H1 (cell line): ENCODE data around the gene SCAPER. TPM values are rescaled to one million over a fixed set of nuclear protein-coding genes. Genes with fewer than 3 reads are reported as not detected.

ENCODE experiments used
- CTCF ChIA-PET: fragments of 300-600 bp; sonication (Branson Sonifier 250); formaldehyde crosslinking; loops from one replicate; lab custom pipeline; 2021; ENCODE audit not compliant: partially characterized antibody; lab: Charles Lee
- POLR2A ChIA-PET: fragments of 300-600 bp; sonication (Branson Sonifier 250); formaldehyde crosslinking; loops from one replicate; lab custom pipeline; 2021; ENCODE audit warnings: inconsistent platforms; ENCODE audit not compliant: partially characterized antibody; lab: Charles Lee
- DNase-seq, 2 experiments: peaks; one replicate each; pipeline versions ENCODE4 v3.0.0 to v3.0.0-alpha.2; 2010 to 2022; ENCODE audit warnings: low spot score in 2 of 2, low read depth in 1 of 2, mixed read lengths in 1 of 2
- FAIRE-seq: peaks from 2 replicates; lab custom pipeline; 2011; peaks lifted over from hg19 to GRCh38; lab: Jason Lieb, UNC
- H2AFZ ChIP-seq: 2 replicates; pipeline ENCODE4 v1.8.1; 2012; ENCODE audit warnings: low read length, inconsistent platforms
- H2AK5ac ChIP-seq: 2 replicates; pipeline ENCODE4 v1.6.1; 2013; ENCODE audit warnings: low read depth, low read length
- H2BK120ac ChIP-seq: replicated peaks from 2 replicates; pipeline ENCODE3; 2013; ENCODE audit warnings: low read depth, low read length, inconsistent platforms
- H2BK12ac ChIP-seq: 2 replicates; pipeline ENCODE4 v1.6.1; 2013; ENCODE audit warnings: low read depth, low read length
- H2BK15ac ChIP-seq: 2 replicates; pipeline ENCODE4 v1.6.1; 2013; ENCODE audit warnings: low read length
- H2BK20ac ChIP-seq: 2 replicates; pipeline ENCODE4 v1.6.1; 2013; ENCODE audit warnings: low read length
- H2BK5ac ChIP-seq: 2 replicates; pipeline ENCODE4 v1.6.1; 2013; ENCODE audit warnings: low read depth, low read length
- H3K14ac ChIP-seq: 2 replicates; pipeline ENCODE4 v1.6.1; 2013; ENCODE audit warnings: inconsistent platforms; ENCODE audit not compliant: insufficient read length
- H3K18ac ChIP-seq: 2 replicates; pipeline ENCODE4 v1.6.1; 2013; ENCODE audit warnings: low read length; ENCODE audit errors: extremely low read depth
- H3K23ac ChIP-seq: 2 replicates; pipeline ENCODE4 v1.6.1; 2013; ENCODE audit warnings: inconsistent platforms; ENCODE audit not compliant: insufficient read length
- H3K23me2 ChIP-seq: 2 replicates; pipeline ENCODE4 v1.6.1; 2013; ENCODE audit warnings: low read depth, low read length
- H3K27ac ChIP-seq: 2 replicates; pipeline ENCODE4 v1.6.1; 2011; ENCODE audit warnings: low read depth, low read length, inconsistent platforms
- H3K27me3 ChIP-seq, 4 experiments: replicated peaks in 1 of 4; 1 replicate in 1 of 4; 2 replicates in 3 of 4; pipeline versions ENCODE4 v1.6.1 to v1.8.1; 2011 to 2013; ENCODE audit warnings: low read length in 3 of 4, mild to moderate bottlenecking in 3 of 4, inconsistent platforms in 2 of 4, mixed read lengths in 2 of 4, moderate library complexity in 1 of 4; ENCODE audit not compliant: control insufficient read depth in 3 of 4, insufficient read depth in 3 of 4; ENCODE audit errors: extremely low read depth in 1 of 4
- H3K36me3 ChIP-seq, 4 experiments: 2 replicates each; pipeline versions ENCODE4 v1.6.1 to v1.8.1; 2011 to 2013; ENCODE audit warnings: mild to moderate bottlenecking in 4 of 4, low read length in 3 of 4, moderate library complexity in 2 of 4, control low read depth in 1 of 4, inconsistent platforms in 1 of 4; ENCODE audit not compliant: insufficient read depth in 4 of 4, control insufficient read depth in 2 of 4
- H3K4ac ChIP-seq: replicated peaks from 2 replicates; pipeline ENCODE3; 2013; ENCODE audit warnings: low read length, low read depth, mixed read lengths, inconsistent platforms; ENCODE audit not compliant: insufficient read length
- H3K4me1 ChIP-seq, 4 experiments: replicated peaks in 1 of 4; 1 replicate in 1 of 4; 2 replicates in 3 of 4; pipeline versions ENCODE4 v1.6.1 to v1.8.1; 2011 to 2013; ENCODE audit warnings: low read length in 3 of 4, inconsistent platforms in 2 of 4, mixed read lengths in 1 of 4; ENCODE audit not compliant: insufficient read depth in 4 of 4, control insufficient read depth in 3 of 4
- H3K4me2 ChIP-seq, 2 experiments: 2 replicates each; pipeline versions ENCODE4 v1.6.1 to v1.8.1; 2011 to 2013; ENCODE audit warnings: low read depth in 2 of 2, low read length in 2 of 2, control low read depth in 1 of 2, inconsistent platforms in 1 of 2, mild to moderate bottlenecking in 1 of 2; ENCODE audit not compliant: insufficient read depth in 1 of 2
- H3K4me3 ChIP-seq, 4 experiments: fragments of 200-600, 300-600 bp in 1 of 4; sonication (generic), shearing (Covaris generic), sonication (Bioruptor Twin) in 1 of 4; 2 replicates each; pipeline versions ENCODE4 v1.5.1 to v1.8.1; 2011 to 2016; ENCODE audit warnings: low read length in 4 of 4, low read depth in 3 of 4, control low read depth in 2 of 4, inconsistent platforms in 2 of 4, mild to moderate bottlenecking in 2 of 4, mixed read lengths in 1 of 4, moderate library complexity in 1 of 4; ENCODE audit not compliant: insufficient read depth in 2 of 4; ENCODE audit errors: extremely low read depth in 1 of 4
- H3K56ac ChIP-seq: replicated peaks from 2 replicates; pipeline ENCODE3; 2013; ENCODE audit warnings: low read depth, mild to moderate bottlenecking, mixed read lengths, low read length, inconsistent platforms; ENCODE audit not compliant: insufficient read length
- H3K79me1 ChIP-seq: 2 replicates; pipeline ENCODE4 v1.6.1; 2013; ENCODE audit warnings: low read depth, low read length, control low read depth
- H3K79me2 ChIP-seq, 2 experiments: 2 replicates each; pipeline versions ENCODE4 v1.6.1 to v1.8.1; 2012 to 2013; ENCODE audit warnings: low read length in 2 of 2, mild to moderate bottlenecking in 2 of 2, inconsistent platforms in 1 of 2; ENCODE audit not compliant: insufficient read depth in 2 of 2, control insufficient read depth in 1 of 2
- H3K9ac ChIP-seq, 4 experiments: replicated peaks in 1 of 4; 1 replicate in 1 of 4; 2 replicates in 3 of 4; pipeline versions ENCODE4 v1.6.1 to v1.8.1; 2011 to 2013; ENCODE audit warnings: low read depth in 3 of 4, low read length in 3 of 4, control low read depth in 2 of 4, mild to moderate bottlenecking in 2 of 4, moderate library complexity in 2 of 4, inconsistent platforms in 1 of 4; ENCODE audit errors: extremely low read depth in 1 of 4
- H3K9me3 ChIP-seq, 2 experiments: 2 replicates each; pipeline versions ENCODE4 v1.6.1 to v1.8.1; 2012 to 2013; ENCODE audit warnings: mild to moderate bottlenecking in 2 of 2, moderate library complexity in 2 of 2, control low read depth in 1 of 2, inconsistent platforms in 1 of 2, low read depth in 1 of 2, low read length in 1 of 2, mixed read lengths in 1 of 2; ENCODE audit not compliant: insufficient read depth in 2 of 2
- H4K20me1 ChIP-seq, 2 experiments: replicated peaks in 1 of 2; 2 replicates each; pipeline versions ENCODE3 to v1.8.1; 2011 to 2013; ENCODE audit warnings: inconsistent platforms in 2 of 2, low read length in 2 of 2, mild to moderate bottlenecking in 1 of 2; ENCODE audit not compliant: insufficient read depth in 2 of 2, control insufficient read depth in 1 of 2
- H4K5ac ChIP-seq: 2 replicates; pipeline ENCODE4 v1.6.1; 2013; ENCODE audit warnings: low read length, low read depth, mixed read lengths, inconsistent platforms; ENCODE audit not compliant: insufficient read length
- H4K8ac ChIP-seq: 2 replicates; pipeline ENCODE4 v1.8.0; 2013; ENCODE audit warnings: mild to moderate bottlenecking, moderate library complexity, low read length, inconsistent platforms; ENCODE audit not compliant: insufficient read depth; ENCODE audit errors: extremely low read depth
- H4K91ac ChIP-seq: replicated peaks from 2 replicates; pipeline ENCODE3; 2013; ENCODE audit warnings: low read length, mixed read lengths, inconsistent platforms; ENCODE audit not compliant: insufficient read length
- BCL11A ChIP-seq, 2 experiments: IDR thresholded peaks; one replicate each; pipeline ENCODE4 v1.6.1; 2011; ENCODE audit warnings: low read depth in 2 of 2, low read length in 2 of 2, mild to moderate bottlenecking in 2 of 2
- EP300 ChIP-seq, 2 experiments: IDR thresholded peaks; 1 replicate in 1 of 2; 2 replicates in 1 of 2; pipeline ENCODE4 v1.6.1; 2011 to 2012; ENCODE audit warnings: low read depth in 2 of 2, low read length in 2 of 2, mild to moderate bottlenecking in 2 of 2, borderline replicate concordance in 1 of 2, inconsistent platforms in 1 of 2, moderate library complexity in 1 of 2
- EZH2 ChIP-seq: fragments of 200-600 bp; sonication (generic); IDR thresholded peaks from 2 replicates; pipeline ENCODE4 v1.7.1; 2012; ENCODE audit warnings: low read depth, mild to moderate bottlenecking, moderate library complexity, low read length, inconsistent platforms; ENCODE audit not compliant: severe bottlenecking
- GABPA ChIP-seq: IDR thresholded peaks from 2 replicates; pipeline ENCODE4 v1.6.1; 2011; ENCODE audit warnings: mild to moderate bottlenecking, low read length, moderate library complexity, borderline replicate concordance; ENCODE audit not compliant: insufficient read depth
- HDAC2 ChIP-seq, 2 experiments: fragments of 300-600 bp in 1 of 2; sonication (generic) in 1 of 2; IDR thresholded peaks; 2 replicates each; pipeline ENCODE4 v1.6.1; 2011 to 2012; ENCODE audit warnings: low read depth in 2 of 2, low read length in 2 of 2, mild to moderate bottlenecking in 2 of 2, moderate library complexity in 2 of 2, borderline replicate concordance in 1 of 2, inconsistent platforms in 1 of 2
- KDM1A ChIP-seq: fragments of 200-600, 300-600 bp; sonication (generic); IDR thresholded peaks from 2 replicates; pipeline ENCODE4 v1.7.1; 2016; ENCODE audit warnings: mild to moderate bottlenecking, low read length, borderline replicate concordance
- POU5F1 ChIP-seq: IDR thresholded peaks from 2 replicates; pipeline ENCODE4 v1.6.1; 2011; ENCODE audit warnings: low read depth, mild to moderate bottlenecking, low read length, moderate library complexity
- RAD21 ChIP-seq, 2 experiments: IDR thresholded peaks in 1 of 2; conservative IDR thresholded peaks in 1 of 2; 2 replicates each; pipeline ENCODE4 v1.6.1; 2011; ENCODE audit warnings: low read depth in 2 of 2, low read length in 2 of 2, improper control_type of control experiment in 1 of 2, inconsistent platforms in 1 of 2, mild to moderate bottlenecking in 1 of 2, moderate library complexity in 1 of 2
- SIX5 ChIP-seq: IDR thresholded peaks from 2 replicates; pipeline ENCODE4 v1.6.1; 2011; ENCODE audit warnings: mild to moderate bottlenecking, low read depth, low read length
- SP2 ChIP-seq: IDR thresholded peaks from 2 replicates; pipeline ENCODE4 v1.6.1; 2012; ENCODE audit warnings: mild to moderate bottlenecking, low read length, inconsistent platforms
- SRF ChIP-seq: IDR thresholded peaks from 2 replicates; pipeline ENCODE4 v1.6.1; 2011; ENCODE audit warnings: mild to moderate bottlenecking, low read depth, low read length, moderate library complexity
- TAF1 ChIP-seq: IDR thresholded peaks from 2 replicates; pipeline ENCODE4 v1.6.1; 2011; ENCODE audit warnings: mild to moderate bottlenecking, low read depth, low read length
- TEAD4 ChIP-seq: IDR thresholded peaks from 2 replicates; pipeline ENCODE4 v1.6.1; 2012; ENCODE audit warnings: low read depth, low read length, inconsistent platforms, mixed read lengths
- WGBS, 2 experiments: shearing (Covaris generic) in 1 of 2; methylation state at CpG; one replicate each; pipeline versions ENCODE4 v1.1.6 to v1.1.7; 2013 to 2015; ENCODE audit warnings: low lambda C conversion rate in 2 of 2, mixed read lengths in 2 of 2, inconsistent platforms in 1 of 2, low coverage in 1 of 2, missing lambda C conversion rate in 1 of 2; ENCODE audit not compliant: insufficient replicate concordance in 2 of 2, insufficient coverage in 1 of 2, insufficient read length in 1 of 2; ENCODE audit errors: extremely low coverage in 1 of 2, missing lambda C conversion rate in 1 of 2; 5-methylcytosine and 5-hydroxymethylcytosine counted together
- polyA plus RNA-seq, 7 experiments: library from polyadenylated mRNA; depleted of rRNA in 3 of 7; stranded (reverse) in 5 of 7; unstranded in 2 of 7; fragments of >200 nt in 5 of 7; fragments of 200-250 nt in 2 of 7; gene quantifications; 1 replicate in 5 of 7; 2 replicates in 1 of 7; 4 replicates in 1 of 7; pipeline versions ENCODE4 v1.2.1 to v1.2.3, GENCODE V29; 2011 to 2013; ENCODE audit warnings: missing spikeins in 2 of 7, mixed read lengths in 2 of 7
- total RNA-seq: library from RNA; stranded (reverse); fragmentation: NEBNext Ultra II Directional; extraction: Animal tissue kit (Norgen Biotek cat#: 25700); gene quantifications from 2 replicates; pipeline ENCODE4 v1.2.1, GENCODE V29; 2021

Gene SCAPER
- total and polyA plus RNA-seq, 2 of the 8 experiments (the other 6 are each of a cell fraction or from before 2014, with no cell fraction given): 1.6 to 6.8 TPM

DNA sequence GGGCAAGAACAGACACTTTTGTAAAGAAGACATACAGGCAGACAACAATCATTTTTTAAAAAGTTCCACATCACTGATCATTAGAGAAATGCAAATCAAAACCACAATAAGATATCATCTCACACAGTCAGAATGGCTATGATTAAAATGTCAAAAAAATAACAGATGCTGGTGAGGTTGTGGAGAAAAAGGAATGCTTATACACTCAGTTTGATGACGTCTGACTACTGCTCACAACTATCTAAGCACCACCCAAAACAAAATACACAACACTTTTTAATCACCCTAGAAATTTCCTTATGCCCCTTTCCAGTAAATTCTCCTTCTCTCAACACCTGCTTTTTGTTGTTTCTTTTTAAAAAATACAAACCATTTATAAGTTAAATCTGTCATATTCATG lies 339.8 kb downstream of the SCAPER start:
- Histone ChIP-seq H4K8ac (no peak overlapping the region), H3K56ac (no peak overlapping the region), H3K79me1 (no peaks in the 10 kb centered on the region), H2BK5ac (no peak overlapping the region), H4K91ac (no peak overlapping the region), H2BK120ac (no peak overlapping the region), H3K27ac (no peak overlapping the region), H2BK20ac (no peak overlapping the region), H3K36me3 (no peaks in the 10 kb centered on the region), H4K5ac (no peak overlapping the region), H3K9ac (no peak overlapping the region), H3K14ac (no peak overlapping the region), H3K4me2 (no peak overlapping the region), H3K23me2 (no peaks in the 10 kb centered on the region), H3K79me2 (no peaks in the 10 kb centered on the region), H3K4me3 (no peak overlapping the region), H2BK15ac (no peak overlapping the region), H2BK12ac (no peak overlapping the region), H3K4ac (no peak overlapping the region), H3K9me3 (0 out of 4 replicates have a peak, but pooled peaks cover 0 to 4% of the 10 kb centered on the region in 2 experiments), H2AK5ac (no peak overlapping the region), H3K27me3 (no peaks in the 10 kb centered on the region), H4K20me1 (no peaks in the 10 kb centered on the region), H3K4me1 (peaks cover 0 to 5% (median 1%) of the 10 kb centered on the region in 4 experiments; a peak in 1 of 7 replicates), H3K18ac (no peak overlapping the region), H2AFZ (no peak overlapping the region)
- ChIA-PET CTCF (interaction anchor here (1.2 kb wide), 1 partner anchor 8 kb away, joined by 3 read pairs; no protein-coding TSS in a partner anchor), POLR2A (no interaction called here)
- no peak for DNase-seq
- no peak for FAIRE-seq
- 88% methylated on average over 1 of the region's 1 CpG; no CpG with 5 or more reads in 1 of the 2 experiments for WGBS, 2 experiments
- TF ChIP-seq EP300 (IDR thresholded peaks at IDR 0.05; ENCODE audit: borderline replicate concordance in 1 of 2, low read depth in 2 of 2, low read length in 2 of 2): no peak
- TF ChIP-seq BCL11A (IDR thresholded peaks at IDR 0.05; ENCODE audit: low read depth in 2 of 2, low read length in 2 of 2): no peak
- TF ChIP-seq EZH2: no peak
- TF ChIP-seq HDAC2 (IDR thresholded peaks at IDR 0.05; ENCODE audit: borderline replicate concordance in 1 of 2, low read depth in 2 of 2, low read length in 2 of 2): no peak
- no peak for TF ChIP-seq SP2
- no peak for TF ChIP-seq TEAD4
- no peak for TF ChIP-seq KDM1A
- no peak for TF ChIP-seq POU5F1
- no peak for TF ChIP-seq SRF
- no peak for TF ChIP-seq RAD21 (IDR thresholded peaks at IDR 0.05 in 1 of 2, conservative IDR thresholded peaks at IDR 0.05 in 1 of 2; ENCODE audit: low read depth in 2 of 2, low read length in 2 of 2)
- no peak for TF ChIP-seq SIX5
- no peak for TF ChIP-seq GABPA
- TF ChIP-seq TAF1: no peak
- TF ChIP-seq, all 59 proteins: peak for 0
- no peak overlapping the region for H3K23ac ChIP-seq
